ENCODE results near the gene TRAF7. TPM values are rescaled to one million over a fixed set of nuclear protein-coding genes. Genes with fewer than 3 reads are reported as not detected.

Gene TRAF7
- total RNA-seq, 1 experiment from 2014 or later = 138 TPM

- DNase-seq (ENCODE audit: low read depth) = no peak
Measured at GRCh38 chr16:2147378-2147777, 8.2 kb upstream of the TRAF7 start.

DNA sequence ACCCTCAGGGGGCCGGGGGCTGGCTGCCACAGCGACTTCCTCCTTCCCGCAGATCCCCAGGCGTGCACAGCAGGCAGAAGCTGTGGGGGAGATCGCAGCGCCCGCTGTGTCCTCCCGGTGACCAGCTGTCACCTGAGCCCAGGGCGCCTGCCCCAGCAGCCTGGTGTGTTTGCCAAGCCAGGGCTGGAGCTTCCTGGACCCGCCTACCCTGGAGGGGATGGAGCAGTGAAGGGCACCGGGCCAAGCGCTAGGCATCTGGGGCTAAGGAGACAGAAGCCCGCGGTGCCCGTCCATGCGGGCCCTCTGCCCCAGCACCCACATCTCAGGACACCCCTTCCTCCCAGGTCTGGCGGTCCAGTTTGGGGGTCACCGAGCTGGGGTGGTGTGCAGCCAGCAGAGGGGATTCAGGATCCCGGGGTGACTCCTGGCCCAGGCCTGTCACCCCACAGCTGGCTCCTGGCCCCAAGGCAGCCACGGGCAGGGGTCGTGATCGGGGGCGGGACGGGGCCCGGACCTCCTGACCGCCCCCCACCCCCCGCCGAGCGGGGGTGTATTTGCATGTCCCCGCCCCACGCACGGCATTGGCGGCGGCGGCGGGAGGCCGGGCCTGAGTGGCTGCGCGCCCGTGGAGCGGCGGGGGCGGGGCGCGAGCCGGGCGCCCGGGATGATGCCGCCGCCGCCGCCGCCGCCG is 7.5 kb upstream of the TRAF7 start, which contains the start of gene RAB26:
RAB26 (plus strand) TSS at position 645 of the 691 bp plus-strand sequence. CDS start 159 bp downstream, outside the sequence.
- peak; percentile 82 for DNase-seq (ENCODE audit: low read depth)

GRCh38 chr16:2148714-2149629 is 6.6 kb upstream of the TRAF7 start:
- no peak for DNase-seq (ENCODE audit: low read depth)

DNA sequence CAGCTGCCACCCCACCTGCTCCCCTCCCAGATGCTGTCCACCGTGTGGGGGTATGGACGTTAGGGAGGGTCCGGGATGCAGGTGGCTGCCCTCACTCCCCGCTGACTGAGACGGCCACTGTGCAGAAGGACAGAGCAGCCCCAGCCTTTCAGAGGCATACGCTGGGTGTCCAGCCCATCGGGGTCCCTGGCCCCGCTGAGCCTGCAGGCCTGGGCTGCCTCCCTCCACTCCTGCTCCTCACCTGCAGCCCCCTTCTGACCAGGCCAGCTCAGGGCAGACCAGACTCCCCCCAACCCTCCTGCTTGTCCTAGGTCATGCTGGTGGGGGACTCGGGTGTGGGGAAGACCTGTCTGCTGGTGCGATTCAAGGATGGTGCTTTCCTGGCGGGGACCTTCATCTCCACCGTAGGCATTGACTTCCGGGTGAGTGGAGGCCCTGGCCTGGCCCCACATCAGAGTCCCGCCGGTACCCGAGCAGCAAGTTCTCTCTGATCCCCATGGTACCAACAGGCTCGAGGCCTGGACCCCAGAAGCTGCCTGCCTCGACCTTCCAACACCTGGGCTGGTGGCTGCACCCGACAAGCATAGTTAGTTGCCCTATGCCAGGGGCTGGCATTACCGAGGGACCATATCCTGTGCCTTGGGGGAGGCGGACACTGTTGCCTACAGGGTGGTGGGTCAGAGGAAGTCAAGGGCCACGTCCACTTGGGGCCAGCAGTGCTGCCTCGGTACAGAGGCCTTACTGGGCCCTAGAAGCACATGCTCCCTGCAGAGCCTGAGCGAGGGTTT is 5.8 kb upstream of the TRAF7 start:
- peak; percentile 60 for DNase-seq (ENCODE audit: low read depth)

DNA sequence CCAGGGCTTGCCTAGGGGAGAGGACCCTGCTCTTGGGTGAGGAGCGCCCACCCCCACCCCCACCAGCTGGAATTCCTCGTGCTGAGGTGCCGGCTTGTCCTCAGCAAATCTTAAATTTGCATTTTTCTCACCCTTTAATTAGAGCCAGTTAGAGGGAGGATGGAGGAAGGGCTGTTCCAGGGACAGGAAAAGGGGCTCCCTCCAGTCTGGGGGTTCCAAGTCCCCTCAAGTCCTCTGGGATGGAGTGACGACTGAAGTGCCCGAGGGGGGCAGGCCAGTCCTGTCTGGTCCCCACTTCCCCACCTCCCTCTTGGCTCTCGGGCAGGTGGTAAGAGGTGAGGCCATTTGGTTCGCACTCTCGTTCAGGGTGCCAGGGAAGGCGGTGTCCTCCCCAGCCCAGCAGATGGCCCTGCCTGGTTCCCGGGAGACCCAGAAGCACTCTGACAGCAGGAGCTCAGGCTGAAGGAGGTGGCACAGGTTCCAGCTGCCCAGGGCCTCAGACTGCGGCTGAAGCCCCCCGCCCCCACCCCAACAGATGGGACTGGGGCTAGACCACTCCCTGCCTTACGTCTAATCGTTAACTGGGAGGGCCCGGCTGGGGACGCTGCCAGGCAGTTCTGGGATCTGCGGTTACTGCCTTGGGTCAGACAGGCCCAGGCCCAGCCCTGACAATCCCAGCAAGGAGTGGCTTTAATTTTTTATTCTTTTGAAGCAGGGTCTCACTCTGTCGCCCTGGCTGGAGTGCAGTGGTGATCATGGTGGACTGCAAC is 5.0 kb upstream of the TRAF7 start:
- DNase-seq (ENCODE audit: low read depth) = peak; percentile 89

DNA sequence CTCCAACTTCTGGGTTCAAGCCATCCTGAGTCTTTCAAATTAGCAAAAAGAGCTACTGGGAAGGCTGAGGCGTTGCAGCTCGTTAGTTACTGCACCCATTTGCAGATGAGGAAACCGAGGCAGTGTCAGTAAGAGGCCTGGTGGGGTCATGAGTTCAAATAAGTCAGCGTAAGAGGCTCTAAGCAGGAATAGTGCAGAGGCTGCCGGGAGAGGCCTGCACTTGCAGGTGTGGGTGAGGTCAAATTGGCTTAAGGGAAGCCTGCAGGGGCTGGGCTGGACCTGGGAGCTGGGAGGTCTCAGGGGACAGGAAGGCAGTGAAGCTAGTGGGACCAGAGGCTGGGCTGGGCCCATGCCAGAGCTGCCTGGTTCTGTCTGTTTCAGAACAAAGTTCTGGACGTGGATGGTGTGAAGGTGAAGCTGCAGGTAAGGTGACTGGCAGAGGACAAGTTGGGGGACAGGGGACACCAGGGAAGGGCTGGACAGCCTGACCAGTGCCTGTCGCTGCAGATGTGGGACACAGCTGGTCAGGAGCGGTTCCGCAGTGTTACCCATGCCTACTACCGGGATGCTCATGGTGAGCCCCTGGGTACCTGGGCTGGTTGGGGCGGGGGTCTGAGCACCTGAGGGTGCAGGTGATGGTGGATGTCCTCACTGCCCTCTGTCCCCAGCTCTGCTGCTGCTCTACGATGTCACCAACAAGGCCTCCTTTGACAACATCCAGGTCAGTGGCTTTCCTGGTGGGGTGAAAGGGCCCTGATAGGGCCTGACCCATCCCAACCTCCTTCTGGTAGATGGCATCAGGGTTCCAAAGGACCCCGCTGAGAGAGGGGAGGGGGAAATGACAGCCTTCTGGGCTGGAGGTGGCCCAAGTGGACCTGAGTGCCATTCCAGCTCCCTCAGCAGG is 4.1 kb upstream of the TRAF7 start:
- DNase-seq (ENCODE audit: low read depth) = peak; percentile 57

- peak; percentile 79 for DNase-seq (ENCODE audit: low read depth)
Measured at GRCh38 chr16:2152695-2153506, 2.7 kb upstream of the TRAF7 start.

- no peak for DNase-seq (ENCODE audit: low read depth)
Measured at GRCh38 chr16:2154533-2155090, 970 bp upstream of the TRAF7 start.

GRCh38 chr16:2155977-2156848 is 631 bp downstream of the TRAF7 start:
- peak; percentile 48 for DNase-seq (ENCODE audit: low read depth)

- no peak for DNase-seq (ENCODE audit: low read depth)
Measured at GRCh38 chr16:2156849-2157224, 1.3 kb downstream of the TRAF7 start.

DNA sequence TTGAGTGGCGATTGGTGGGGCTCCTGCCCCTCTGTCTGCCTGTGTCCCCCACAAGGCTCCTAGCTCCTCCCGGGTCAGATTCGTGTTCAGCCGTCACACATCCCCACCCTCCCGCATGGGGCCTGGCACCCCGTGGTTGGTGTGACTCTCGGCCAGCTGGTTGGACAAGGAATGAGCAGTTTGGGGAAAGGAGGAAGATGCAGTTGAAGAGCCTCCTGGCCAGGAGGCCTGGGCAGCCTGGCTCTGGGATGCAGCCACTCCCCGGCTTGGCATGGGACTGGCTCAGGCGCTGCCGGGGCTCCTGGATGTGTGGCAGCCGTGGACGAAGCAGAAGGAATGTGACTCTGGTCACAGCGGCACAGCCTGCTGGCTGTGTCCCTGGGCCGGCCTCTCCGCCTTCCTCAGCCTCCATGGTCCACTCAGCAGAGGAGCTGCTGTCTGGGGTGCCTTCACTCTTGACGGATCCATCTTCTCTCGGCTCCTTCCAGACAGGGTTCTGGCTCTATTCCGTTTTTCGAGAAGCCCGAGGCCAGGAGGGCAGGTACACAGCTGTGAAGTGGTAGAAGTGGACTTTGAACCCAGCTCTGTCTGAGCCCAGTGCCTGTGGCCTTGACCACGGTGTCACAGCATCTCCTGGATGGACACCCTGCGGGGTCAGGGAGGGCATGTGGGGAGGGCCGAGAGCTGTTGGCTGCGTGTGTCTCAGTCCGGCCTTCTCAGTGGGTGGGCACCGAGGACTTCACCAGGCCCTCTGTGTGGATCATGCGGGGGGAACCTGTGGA is 2.1 kb downstream of the TRAF7 start:
- DNase-seq (ENCODE audit: low read depth) = no peak

DNA sequence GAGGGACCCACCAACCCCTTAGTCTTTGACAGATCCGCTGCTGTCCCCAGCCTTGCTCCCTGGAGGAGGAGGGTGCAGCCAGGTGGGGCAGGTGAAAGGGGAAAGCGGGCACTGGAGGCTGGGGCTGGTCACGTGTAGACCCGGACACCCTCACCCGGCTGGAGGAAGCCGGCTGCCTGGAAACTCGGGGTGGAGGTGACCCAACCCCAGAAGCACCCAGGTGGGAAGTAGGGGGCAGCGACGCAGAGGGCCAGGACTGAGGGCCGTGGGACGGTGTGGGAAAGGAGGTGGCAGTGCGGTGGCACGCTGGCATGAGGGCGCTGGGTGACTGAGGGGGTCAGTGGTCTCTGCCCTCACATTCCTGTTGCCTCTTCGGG is 2.7 kb downstream of the TRAF7 start:
- no peak for DNase-seq (ENCODE audit: low read depth)

DNA sequence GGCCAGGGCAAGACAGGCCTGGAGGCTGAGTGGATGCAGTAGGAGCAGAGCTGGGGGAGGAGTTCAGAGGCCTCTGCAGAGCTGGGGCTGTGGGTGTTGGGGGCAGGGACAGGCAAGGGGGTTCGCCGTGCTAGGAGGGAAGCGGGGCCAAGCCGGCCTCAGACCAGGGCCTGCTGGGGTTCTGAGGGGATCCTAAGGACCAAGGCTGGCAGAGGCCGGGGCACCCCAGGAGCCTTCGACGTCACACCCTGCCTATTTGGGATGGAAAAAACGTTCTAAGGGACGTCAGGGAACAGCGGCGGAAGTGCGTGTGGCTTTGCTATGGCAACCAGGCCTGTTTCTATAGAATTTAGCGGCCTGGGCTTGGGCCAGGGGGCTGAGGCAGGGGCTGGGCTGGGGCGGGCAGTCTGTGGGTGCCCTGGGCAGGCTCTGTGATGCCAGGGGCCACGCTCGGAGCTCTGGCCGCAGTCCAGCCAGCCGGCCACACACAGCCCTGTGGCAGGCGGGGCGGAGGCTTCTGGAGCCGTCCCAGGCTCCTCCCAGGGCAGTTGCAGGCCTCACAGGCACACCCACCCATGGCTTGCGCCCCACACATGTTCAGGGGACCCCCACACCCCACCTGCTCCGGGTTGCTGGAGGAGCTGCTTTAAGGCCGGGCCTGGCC is 3.7 kb downstream of the TRAF7 start:
- DNase-seq (ENCODE audit: low read depth) = no peak

DNA sequence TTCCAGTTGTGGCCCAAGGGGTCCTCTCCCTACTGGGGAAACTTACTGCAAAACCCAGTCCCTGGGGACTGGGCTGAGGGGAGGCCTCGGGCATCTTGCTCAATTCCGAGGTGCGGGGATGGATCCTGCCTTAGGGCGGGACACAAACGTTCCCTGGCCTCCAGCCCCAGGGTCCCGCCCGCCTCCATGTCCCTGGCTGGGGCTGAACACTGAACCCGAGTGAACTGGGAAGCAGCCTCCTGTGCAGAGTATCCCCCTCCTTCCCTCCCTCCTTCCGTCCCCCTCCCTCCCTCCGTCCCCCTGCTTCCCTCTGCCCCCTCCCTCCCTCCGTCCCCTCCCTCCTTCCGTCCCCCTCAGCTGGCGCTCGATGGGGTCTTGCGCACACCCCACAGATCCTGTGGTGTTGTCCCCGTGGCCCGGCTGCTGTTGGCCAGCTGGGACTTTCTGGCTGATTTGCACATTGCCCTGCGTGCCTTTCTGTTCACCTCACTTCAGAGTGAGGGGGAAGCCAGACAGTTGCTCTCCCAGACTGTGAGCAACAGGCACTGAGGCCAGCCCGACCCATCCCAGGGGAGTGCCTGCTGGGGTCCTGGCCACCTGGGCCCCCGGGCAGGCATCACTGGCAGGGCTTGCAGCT is 5.5 kb downstream of the TRAF7 start:
- no peak for DNase-seq (ENCODE audit: low read depth)

GRCh38 chr16:2161911-2162310 is 6.3 kb downstream of the TRAF7 start:
- DNase-seq (ENCODE audit: low read depth) = no peak

- no peak for DNase-seq (ENCODE audit: low read depth)
Measured at GRCh38 chr16:2162676-2163118, 7.1 kb downstream of the TRAF7 start.
